Mesenchymal stem cell (in vitro differentiated cells and primary cell): Measurements from ENCODE around the gene IQUB.

ENCODE experiments used
- DNase-seq: peaks from one replicate; pipeline ENCODE4 v3.0.0-alpha.2; 2013
- H2AFZ ChIP-seq: one replicate; pipeline ENCODE4 v1.6.1; 2013; ENCODE audit warnings: low read depth, mild to moderate bottlenecking, control low read depth, inconsistent platforms, low read length, moderate library complexity
- H2AK5ac ChIP-seq: 2 replicates; pipeline ENCODE4 v1.6.1; 2013; ENCODE audit warnings: low read length, moderate library complexity, mild to moderate bottlenecking, inconsistent platforms; ENCODE audit not compliant: severe bottlenecking
- H2BK120ac ChIP-seq: one replicate; pipeline ENCODE4 v1.6.1; 2013; ENCODE audit warnings: low read depth, mild to moderate bottlenecking, inconsistent platforms, low read length, moderate library complexity
- H2BK12ac ChIP-seq, 2 experiments: one replicate each; pipeline ENCODE4 v1.6.1; 2013; ENCODE audit warnings: inconsistent platforms in 2 of 2, low read length in 2 of 2, mild to moderate bottlenecking in 2 of 2, moderate library complexity in 2 of 2, control low read depth in 1 of 2
- H2BK15ac ChIP-seq: one replicate; pipeline ENCODE4 v1.6.1; 2013; ENCODE audit warnings: mild to moderate bottlenecking, low read depth, inconsistent platforms; ENCODE audit not compliant: poor library complexity, severe bottlenecking
- H2BK5ac ChIP-seq: 2 replicates; pipeline ENCODE4 v1.6.1; 2013; ENCODE audit warnings: low read depth, mild to moderate bottlenecking, low read length, control low read depth, inconsistent platforms; ENCODE audit not compliant: poor library complexity, severe bottlenecking
- H3K14ac ChIP-seq, 2 experiments: one replicate each; pipeline ENCODE4 v1.6.1; 2013; ENCODE audit warnings: inconsistent platforms in 2 of 2, low read length in 2 of 2, control low read depth in 1 of 2, mild to moderate bottlenecking in 1 of 2, moderate library complexity in 1 of 2
- H3K18ac ChIP-seq, 2 experiments: one replicate each; pipeline ENCODE4 v1.6.1; 2013; ENCODE audit warnings: inconsistent platforms in 2 of 2, low read length in 2 of 2, control low read depth in 1 of 2, low read depth in 1 of 2, mild to moderate bottlenecking in 1 of 2
- H3K23ac ChIP-seq, 2 experiments: one replicate each; pipeline ENCODE4 v1.6.1; 2013; ENCODE audit warnings: inconsistent platforms in 2 of 2, low read length in 2 of 2, mild to moderate bottlenecking in 2 of 2, moderate library complexity in 2 of 2, control low read depth in 1 of 2
- H3K27ac ChIP-seq: 2 replicates; pipeline ENCODE4 v1.5.1; 2013; ENCODE audit warnings: mild to moderate bottlenecking, moderate library complexity, low read length, control low read depth, inconsistent platforms; ENCODE audit not compliant: poor library complexity, severe bottlenecking
- H3K27me3 ChIP-seq, 2 experiments: 2 replicates each; pipeline versions ENCODE4 v1.6.1 to v1.7.0; 2013; ENCODE audit warnings: low read length in 2 of 2, mild to moderate bottlenecking in 2 of 2, moderate library complexity in 2 of 2, control low read depth in 1 of 2, inconsistent platforms in 1 of 2; ENCODE audit not compliant: control insufficient read depth in 1 of 2, insufficient read depth in 1 of 2
- H3K36me3 ChIP-seq, 2 experiments: 2 replicates each; pipeline versions ENCODE4 v1.6.1 to v1.7.0; 2013; ENCODE audit warnings: low read length in 2 of 2, control low read depth in 1 of 2, inconsistent platforms in 1 of 2, low read depth in 1 of 2, mild to moderate bottlenecking in 1 of 2; ENCODE audit not compliant: insufficient read depth in 2 of 2, control insufficient read depth in 1 of 2
- H3K4ac ChIP-seq, 2 experiments: one replicate each; pipeline ENCODE4 v1.6.1; 2013; ENCODE audit warnings: inconsistent platforms in 2 of 2, low read length in 2 of 2, mild to moderate bottlenecking in 2 of 2, moderate library complexity in 2 of 2, control low read depth in 1 of 2, low read depth in 1 of 2
- H3K4me1 ChIP-seq: 2 replicates; pipeline ENCODE4 v1.6.1; 2013; ENCODE audit warnings: low read depth, low read length, control low read depth; ENCODE audit not compliant: control insufficient read depth, insufficient read depth
- H3K4me2 ChIP-seq: 2 replicates; pipeline ENCODE4 v1.6.1; 2013; ENCODE audit warnings: low read length, mild to moderate bottlenecking, inconsistent platforms; ENCODE audit not compliant: poor library complexity, severe bottlenecking
- H3K4me3 ChIP-seq, 2 experiments: 2 replicates each; pipeline versions ENCODE4 v1.5.1 to v1.7.0; 2013; ENCODE audit warnings: low read length in 2 of 2, mild to moderate bottlenecking in 2 of 2, control low read depth in 1 of 2, low read depth in 1 of 2; ENCODE audit not compliant: insufficient read depth in 1 of 2
- H3K79me1 ChIP-seq: replicated peaks from 2 replicates; pipeline ENCODE4 v1.6.1; 2013; ENCODE audit warnings: mild to moderate bottlenecking, control low read depth, low read length, inconsistent platforms; ENCODE audit not compliant: poor library complexity, severe bottlenecking
- H3K9ac ChIP-seq: 2 replicates; pipeline ENCODE4 v1.7.0; 2013; ENCODE audit warnings: mild to moderate bottlenecking, low read length, moderate library complexity
- H3K9me3 ChIP-seq: 2 replicates; pipeline ENCODE4 v1.7.0; 2013; ENCODE audit warnings: mild to moderate bottlenecking, low read length; ENCODE audit not compliant: control insufficient read depth
- H4K8ac ChIP-seq: one replicate; pipeline ENCODE4 v1.6.1; 2013; ENCODE audit warnings: inconsistent platforms, mild to moderate bottlenecking, low read length, moderate library complexity
- H4K91ac ChIP-seq: one replicate; pipeline ENCODE4 v1.6.1; 2013; ENCODE audit warnings: mild to moderate bottlenecking, low read length, inconsistent platforms
- WGBS: methylation state at CpG from one replicate; pipeline ENCODE4 v1.1.7; 2013; ENCODE audit warnings: mixed read lengths; 5-methylcytosine and 5-hydroxymethylcytosine counted together

The IQUB gene

DNA sequence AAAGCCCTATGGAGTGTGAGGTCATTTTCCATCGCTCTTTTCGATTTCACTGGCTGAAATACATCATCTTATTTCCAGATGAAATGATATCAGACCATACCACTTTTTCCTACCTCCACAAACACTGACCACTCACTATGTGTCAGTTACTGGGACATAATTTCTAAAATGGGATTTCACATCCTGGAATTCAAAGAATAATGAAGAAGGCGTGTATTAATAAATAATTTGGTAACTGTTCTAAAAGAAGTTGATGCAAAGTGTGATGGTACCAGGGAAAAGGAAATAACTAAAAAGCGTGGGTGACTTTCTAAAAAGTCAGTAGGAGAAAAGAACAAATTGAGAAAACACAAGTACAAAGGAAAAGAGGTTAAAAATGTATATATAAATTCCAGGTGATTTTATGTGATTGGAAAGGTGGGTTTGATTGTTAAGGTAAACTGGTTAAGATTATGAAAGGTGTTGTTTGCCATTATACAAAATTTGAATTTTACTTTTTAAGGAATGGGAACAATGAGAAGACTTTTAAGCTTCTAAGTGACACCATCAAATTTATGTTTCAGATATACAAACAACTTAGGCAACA lies 24.0 kb upstream of the IQUB start:
- no peak overlapping the region for H2BK120ac ChIP-seq
- H3K79me1 ChIP-seq, result peaks cover 9% of the 10 kb centered on the region
- peak overlapping the region; percentile 30 for H2AFZ ChIP-seq
- no peaks in the 10 kb centered on the region for H3K9me3 ChIP-seq
- no peak overlapping the region for H3K23ac ChIP-seq
- peak overlapping the region; percentile 81 for H4K8ac ChIP-seq
- H3K4me2 ChIP-seq, result peak overlapping the region; percentile 24
- H3K36me3 ChIP-seq, result peaks cover 0 to 20% of the 10 kb centered on the region in 2 experiments
- no peak overlapping the region for H4K91ac ChIP-seq
- H3K18ac ChIP-seq, result no peak overlapping the region
- H3K14ac ChIP-seq, result no peak overlapping the region
- no peak overlapping the region for H2BK15ac ChIP-seq
- peak overlapping the region; percentile 95 for H3K9ac ChIP-seq
- WGBS, result 91% methylated on average over 3 of the region's 4 CpGs
- no peak overlapping the region for H3K27ac ChIP-seq
- no peak overlapping the region for H3K4ac ChIP-seq
- no peak overlapping the region for H2BK12ac ChIP-seq
- DNase-seq, result no peak
- peak overlapping the region in 1 of 2 experiments; percentile 98 for H3K4me3 ChIP-seq
- H2BK5ac ChIP-seq, result no peak overlapping the region
- no peak overlapping the region for H2AK5ac ChIP-seq
- peaks cover 3% of the 10 kb centered on the region for H3K4me1 ChIP-seq
- no peaks in the 10 kb centered on the region for H3K27me3 ChIP-seq

DNA sequence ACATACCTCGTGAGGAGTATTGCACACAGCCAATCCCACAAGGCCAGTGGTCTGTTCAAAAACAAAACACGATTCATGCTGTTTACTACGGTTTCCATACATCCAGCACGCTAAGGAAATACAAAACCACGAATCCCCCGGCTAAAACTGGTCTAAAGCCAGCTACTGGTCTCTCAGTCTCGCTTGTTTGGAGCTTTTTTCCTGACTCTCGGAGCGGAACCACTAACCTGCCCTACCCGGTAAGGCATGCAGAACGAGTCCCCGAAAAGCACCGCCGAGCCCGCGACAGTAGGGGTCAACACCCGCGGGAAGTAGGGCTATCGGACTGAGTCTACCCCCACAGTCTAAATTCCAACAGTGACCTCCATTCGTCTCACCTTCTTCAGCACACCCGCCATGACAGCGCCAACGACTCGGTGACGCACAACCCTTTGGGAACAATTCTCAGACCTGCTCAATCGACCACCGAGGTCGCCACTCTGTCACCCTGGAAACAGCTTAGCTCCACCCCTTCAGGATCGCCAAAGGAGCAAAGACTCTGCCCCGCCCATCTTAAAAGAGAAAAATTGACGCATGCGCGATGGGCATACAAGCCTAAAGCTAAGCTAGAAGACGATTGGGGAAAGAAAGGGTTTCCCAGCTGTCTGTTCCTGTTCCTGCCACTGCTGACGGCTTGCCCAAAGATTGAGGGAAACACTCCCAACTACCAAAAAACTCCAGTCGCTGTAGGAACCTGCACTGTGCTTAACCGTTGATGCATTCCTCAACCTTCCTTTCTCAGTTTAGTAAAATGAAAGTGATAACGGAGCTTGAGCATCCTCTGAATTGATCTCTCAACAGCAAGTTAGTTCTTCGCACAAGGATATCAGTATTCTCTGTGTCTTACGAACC lies 23.2 kb upstream of the IQUB start, which contains the start of gene NDUFA5:
TSS of gene NDUFA5 (minus strand) at position 421 of the 891 bp plus-strand sequence. CDS start at position 398, 23 bp downstream.
- WGBS, result 4% methylated on average over 40 of the region's 40 CpGs
- H4K8ac ChIP-seq, result peak within 1 kb of the TSS; percentile 81

DNA sequence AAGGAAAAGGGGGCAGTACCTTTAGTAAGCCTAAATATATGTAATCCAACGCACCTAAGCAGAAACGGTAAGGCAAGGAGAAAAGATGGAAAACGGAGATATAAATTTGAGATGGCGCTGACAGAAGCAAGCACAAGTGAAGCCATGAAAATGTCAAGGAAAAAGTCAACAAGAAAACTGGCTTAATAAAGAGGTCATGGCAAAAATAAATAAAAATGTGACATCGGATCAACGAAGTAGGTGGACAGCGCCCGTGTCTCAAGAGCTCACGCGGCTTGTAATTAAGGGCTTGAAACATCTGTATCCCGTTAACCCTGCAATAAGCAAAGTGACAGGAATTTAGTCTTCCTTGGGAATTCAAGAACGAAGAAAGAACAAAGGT lies 22.6 kb upstream of the IQUB start:
- 8% methylated on average over 12 of the region's 12 CpGs for WGBS

More for the DNA sequence above, 23.2 kb upstream of the IQUB start, which contains the start of gene NDUFA5:
- Histone ChIP-seq H3K27ac (peak within 1 kb of the TSS; percentile 51), H3K4me3 (peak within 1 kb of the TSS; percentile 95 to 98), H3K4me1 (peaks cover 3% of the 10 kb centered on the region), H3K36me3 (peaks cover 0 to 27% of the 10 kb centered on the region in 2 experiments), H2AFZ (peak within 1 kb of the TSS; percentile 72), H3K27me3 (no peaks in the 10 kb centered on the region), H3K18ac (peak within 1 kb of the TSS; percentile 76 to 79), H4K91ac (peak within 1 kb of the TSS; percentile 70), H3K23ac (no peak within 1 kb of the TSS), H3K9me3 (no peaks in the 10 kb centered on the region), H2BK5ac (no peak within 1 kb of the TSS), H3K14ac (peak within 1 kb of the TSS in 1 of 2 experiments; percentile 84), H2BK12ac (no peak within 1 kb of the TSS), H2BK15ac (peak within 1 kb of the TSS; percentile 62), H3K9ac (peak within 1 kb of the TSS; percentile 95), H2BK120ac (peak within 1 kb of the TSS; percentile 42), H3K79me1 (peaks cover 12% of the 10 kb centered on the region), H2AK5ac (no peak within 1 kb of the TSS), H3K4ac (peak within 1 kb of the TSS; percentile 19 to 35), H3K4me2 (peak within 1 kb of the TSS; percentile 73)
- peak; percentile 99 for DNase-seq

DNA sequence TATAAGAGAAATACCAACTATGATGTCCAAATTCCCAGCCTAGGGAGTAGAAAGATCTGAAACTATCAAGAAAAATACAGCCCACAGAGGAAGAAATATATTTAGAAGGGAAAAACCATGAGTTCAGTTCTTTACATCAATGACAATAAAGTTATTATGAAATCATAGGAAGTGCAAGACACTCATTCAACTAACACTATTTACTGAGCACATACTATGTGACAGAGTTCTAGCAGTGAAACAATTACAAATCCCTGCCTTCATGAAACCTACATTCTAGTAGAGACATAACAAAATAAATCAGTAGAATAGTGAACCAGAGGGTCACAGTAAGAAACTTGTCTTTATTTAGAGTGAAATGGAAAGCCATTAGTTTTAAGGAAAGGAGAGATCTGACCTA lies 21.1 kb upstream of the IQUB start:
- H3K4me3 ChIP-seq, result no peak overlapping the region
- H3K36me3 ChIP-seq, result peaks cover 0 to 28% of the 10 kb centered on the region in 2 experiments
- no peak overlapping the region for H2BK12ac ChIP-seq
- H3K27ac ChIP-seq, result no peak overlapping the region
- H3K9ac ChIP-seq, result no peak overlapping the region
- H3K23ac ChIP-seq, result no peak overlapping the region
- no peak overlapping the region for H2BK120ac ChIP-seq
- H2BK15ac ChIP-seq, result no peak overlapping the region
- no peak overlapping the region for H2AK5ac ChIP-seq
- H3K4me2 ChIP-seq, result no peak overlapping the region
- no peak for DNase-seq
- H2BK5ac ChIP-seq, result no peak overlapping the region
- no peak overlapping the region for H3K4ac ChIP-seq
- H3K14ac ChIP-seq, result no peak overlapping the region
- peaks cover 14% of the 10 kb centered on the region for H3K79me1 ChIP-seq
- no peak overlapping the region for H4K8ac ChIP-seq
- no peaks in the 10 kb centered on the region for H3K9me3 ChIP-seq
- H2AFZ ChIP-seq, result no peak overlapping the region
- no peaks in the 10 kb centered on the region for H3K27me3 ChIP-seq
- no peak overlapping the region for H4K91ac ChIP-seq
- no peak overlapping the region for H3K18ac ChIP-seq
- H3K4me1 ChIP-seq, result peaks cover 3% of the 10 kb centered on the region

More for the DNA sequence above, 22.6 kb upstream of the IQUB start:
- Histone ChIP-seq H3K9ac (peak overlapping the region; percentile 95), H2BK5ac (no peak overlapping the region), H4K91ac (no peak overlapping the region), H3K4me3 (peak overlapping the region; percentile 95 to 98), H3K4ac (no peak overlapping the region), H3K23ac (no peak overlapping the region), H3K4me1 (peaks cover 3% of the 10 kb centered on the region), H3K27ac (no peak overlapping the region), H3K9me3 (no peaks in the 10 kb centered on the region), H4K8ac (no peak overlapping the region), H3K27me3 (no peaks in the 10 kb centered on the region), H3K36me3 (peaks cover 0 to 28% of the 10 kb centered on the region in 2 experiments), H3K18ac (no peak overlapping the region), H3K14ac (no peak overlapping the region), H3K79me1 (peaks cover 14% of the 10 kb centered on the region), H3K4me2 (peak overlapping the region; percentile 73), H2AFZ (no peak overlapping the region), H2BK15ac (no peak overlapping the region), H2AK5ac (no peak overlapping the region), H2BK12ac (no peak overlapping the region), H2BK120ac (no peak overlapping the region)
- DNase-seq, result no peak
